ENCODE data around the gene ANKRD42. TPM values are rescaled to one million over a fixed set of nuclear protein-coding genes. Genes with fewer than 3 reads are reported as not detected.
"Not testable (repeated sequence)": the region's sequence is repeated elsewhere in the genome, so short reads cannot be mapped to it uniquely, and the experiment has no call there.

The ANKRD42 gene
- total and polyA plus RNA-seq, 9 donors = 2.7 to 5.6 (median 3.7) TPM

DNA sequence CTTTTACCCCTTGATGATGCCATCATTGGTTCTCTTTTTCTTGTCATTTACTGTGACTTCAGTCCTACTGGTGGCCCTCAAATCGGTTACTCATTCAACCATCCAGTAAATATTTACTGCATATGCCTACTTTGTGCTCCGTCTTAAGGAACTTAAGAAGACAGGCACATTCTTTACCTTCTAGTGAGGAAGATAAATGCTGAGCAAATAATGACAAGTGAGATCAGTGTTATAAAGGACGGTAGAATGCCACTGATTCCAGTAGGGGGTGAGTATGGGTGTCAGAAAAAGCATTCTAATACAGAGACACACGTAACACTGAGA lies 1.6 kb downstream of the ANKRD42 start:
- no peaks in the 10 kb centered on the region for H3K9me3 ChIP-seq (replicated peaks; ENCODE audit: control insufficient read depth, low read depth, low read length)
- peaks cover 12% of the 10 kb centered on the region for H3K4me1 ChIP-seq (ENCODE audit: control insufficient read depth, insufficient read depth, low read length)
- H3K27me3 ChIP-seq (ENCODE audit: control insufficient read depth, insufficient read depth, low read length) = no peaks in the 10 kb centered on the region
- H3K4me3 ChIP-seq (ENCODE audit: low read length) = peak overlapping the region; percentile 98
- DNase-seq = no peak
- no peak overlapping the region for H3K27ac ChIP-seq (ENCODE audit: low read length)
- peaks cover 17% of the 10 kb centered on the region for H3K36me3 ChIP-seq (ENCODE audit: control insufficient read depth, insufficient read depth, low read length)
- no CpG with 5 or more reads among the region's 4 CpGs for WGBS (ENCODE audit: insufficient coverage)

DNA sequence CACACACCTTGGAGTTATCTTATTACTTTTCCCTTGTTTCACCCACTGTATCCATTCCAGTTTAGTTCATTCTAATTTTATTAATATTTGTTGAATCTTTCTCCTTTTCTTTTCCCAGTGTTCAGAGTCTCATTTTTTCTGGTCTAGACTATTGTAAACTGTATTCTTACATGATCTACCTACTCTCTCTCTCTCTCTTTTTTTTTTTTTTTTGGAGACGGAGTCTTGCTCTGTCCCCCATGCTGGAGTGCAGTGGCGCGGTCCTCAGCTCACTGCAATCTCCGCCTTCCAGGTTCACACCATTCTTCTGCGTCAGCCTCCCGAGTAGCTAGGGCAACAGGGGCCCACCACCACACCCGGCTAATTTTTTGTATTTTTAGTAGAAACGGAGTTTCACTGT lies 2.1 kb downstream of the ANKRD42 start:
- Histone ChIP-seq H3K27me3 (ENCODE audit: control insufficient read depth, insufficient read depth, low read length) (no peaks in the 10 kb centered on the region), H3K27ac (ENCODE audit: low read length) (no peak overlapping the region), H3K4me3 (ENCODE audit: low read length) (no peak overlapping the region), H3K36me3 (ENCODE audit: control insufficient read depth, insufficient read depth, low read length) (peaks cover 14% of the 10 kb centered on the region), H3K4me1 (ENCODE audit: control insufficient read depth, insufficient read depth, low read length) (peaks cover 12% of the 10 kb centered on the region), H3K9me3 (replicated peaks; ENCODE audit: control insufficient read depth, low read depth, low read length) (no peaks in the 10 kb centered on the region)
- WGBS (ENCODE audit: insufficient coverage) = 93% methylated on average over 2 of the region's 8 CpGs
- no peak for DNase-seq

DNA sequence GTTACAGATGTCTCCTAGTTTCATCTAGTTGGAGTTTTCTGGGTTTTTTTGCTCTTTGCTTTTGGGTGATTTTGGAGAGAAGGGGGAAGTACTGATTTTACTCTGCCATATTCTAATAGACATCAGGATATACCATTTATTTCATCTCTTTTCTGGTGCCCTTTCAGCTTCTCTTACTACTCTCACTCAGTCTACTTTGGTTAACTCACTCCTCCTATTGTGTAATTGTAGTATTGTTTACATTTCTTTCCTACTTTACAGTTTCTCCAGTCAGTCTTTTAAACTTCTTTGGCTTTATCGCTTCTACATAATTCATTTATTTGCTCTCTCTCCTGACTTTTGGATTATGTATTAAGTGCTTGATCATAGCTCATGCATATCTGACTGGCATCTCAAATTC lies 6.5 kb downstream of the ANKRD42 start:
- Histone ChIP-seq H3K27me3 (ENCODE audit: control insufficient read depth, insufficient read depth, low read length) (no peaks in the 10 kb centered on the region), H3K36me3 (ENCODE audit: control insufficient read depth, insufficient read depth, low read length) (no peaks in the 10 kb centered on the region), H3K4me1 (ENCODE audit: control insufficient read depth, insufficient read depth, low read length) (peaks cover under 1% of the 10 kb centered on the region), H3K4me3 (ENCODE audit: low read length) (no peak overlapping the region), H3K27ac (ENCODE audit: low read length) (no peak overlapping the region), H3K9me3 (replicated peaks; ENCODE audit: control insufficient read depth, low read depth, low read length) (no peaks in the 10 kb centered on the region)
- no CpG with 5 or more reads among the region's 1 CpG for WGBS (ENCODE audit: insufficient coverage)
- no peak for DNase-seq

DNA sequence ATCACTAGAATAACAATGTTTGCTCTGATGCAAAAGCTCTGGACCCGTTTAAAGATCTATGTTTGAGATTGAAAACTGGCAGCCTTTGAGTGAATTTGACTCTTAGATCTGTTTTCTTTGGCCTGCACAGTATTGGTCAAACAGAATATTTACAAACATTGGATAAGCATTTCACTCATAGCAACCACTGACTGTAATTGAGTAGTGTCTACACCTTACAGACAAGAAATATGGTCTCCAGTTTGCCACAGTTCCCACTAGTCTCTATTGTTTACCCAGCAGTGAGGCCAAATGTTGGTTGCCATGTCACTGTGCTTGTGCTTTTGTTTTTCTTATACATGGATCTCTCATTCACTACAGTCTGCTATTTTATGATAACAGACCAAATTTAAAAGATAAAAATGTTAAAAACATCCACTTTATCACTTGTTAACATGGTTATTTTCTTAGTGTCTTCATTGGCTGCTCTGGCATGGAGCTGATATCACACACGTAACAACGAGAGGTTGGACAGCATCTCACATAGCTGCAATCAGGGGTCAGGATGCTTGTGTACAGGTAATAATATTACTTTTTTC lies 12.2 kb downstream of the ANKRD42 start:
- Histone ChIP-seq H3K4me1 (ENCODE audit: control insufficient read depth, insufficient read depth, low read length) (no peaks in the 10 kb centered on the region), H3K27ac (ENCODE audit: low read length) (no peak overlapping the region), H3K4me3 (ENCODE audit: low read length) (no peak overlapping the region), H3K27me3 (ENCODE audit: control insufficient read depth, insufficient read depth, low read length) (no peaks in the 10 kb centered on the region), H3K9me3 (replicated peaks; ENCODE audit: control insufficient read depth, low read depth, low read length) (no peaks in the 10 kb centered on the region), H3K36me3 (ENCODE audit: control insufficient read depth, insufficient read depth, low read length) (no peaks in the 10 kb centered on the region)
- no CpG with 5 or more reads among the region's 3 CpGs for WGBS (ENCODE audit: insufficient coverage)
- DNase-seq = no peak

DNA sequence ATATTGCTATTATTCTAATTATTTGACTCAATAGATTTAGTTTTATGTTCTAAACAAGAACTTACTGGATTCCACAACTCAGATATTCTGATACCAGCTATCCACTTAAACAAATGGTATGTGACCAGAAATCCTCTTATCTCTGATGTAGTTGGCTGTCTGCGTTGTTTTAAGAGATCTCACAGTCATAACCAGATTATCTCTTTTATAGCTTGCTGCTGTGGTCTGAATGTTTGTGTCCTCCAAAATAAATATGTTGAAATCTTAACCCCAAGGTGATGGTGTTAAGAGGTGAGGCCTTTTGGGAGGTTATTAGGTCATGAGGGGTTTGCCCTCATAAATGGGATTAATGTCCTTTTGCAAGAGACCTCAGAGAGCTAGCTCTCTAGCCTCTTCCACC lies 12.7 kb downstream of the ANKRD42 start:
- H3K36me3 ChIP-seq (ENCODE audit: control insufficient read depth, insufficient read depth, low read length) = peaks cover 2% of the 10 kb centered on the region
- H3K9me3 ChIP-seq (replicated peaks; ENCODE audit: control insufficient read depth, low read depth, low read length) = no peaks in the 10 kb centered on the region
- H3K4me3 ChIP-seq (ENCODE audit: low read length) = no peak overlapping the region
- DNase-seq = no peak
- no peaks in the 10 kb centered on the region for H3K27me3 ChIP-seq (ENCODE audit: control insufficient read depth, insufficient read depth, low read length)
- H3K27ac ChIP-seq (ENCODE audit: low read length) = no peak overlapping the region
- no CpG with 5 or more reads among the region's 1 CpG for WGBS (ENCODE audit: insufficient coverage)
- no peaks in the 10 kb centered on the region for H3K4me1 ChIP-seq (ENCODE audit: control insufficient read depth, insufficient read depth, low read length)

DNA sequence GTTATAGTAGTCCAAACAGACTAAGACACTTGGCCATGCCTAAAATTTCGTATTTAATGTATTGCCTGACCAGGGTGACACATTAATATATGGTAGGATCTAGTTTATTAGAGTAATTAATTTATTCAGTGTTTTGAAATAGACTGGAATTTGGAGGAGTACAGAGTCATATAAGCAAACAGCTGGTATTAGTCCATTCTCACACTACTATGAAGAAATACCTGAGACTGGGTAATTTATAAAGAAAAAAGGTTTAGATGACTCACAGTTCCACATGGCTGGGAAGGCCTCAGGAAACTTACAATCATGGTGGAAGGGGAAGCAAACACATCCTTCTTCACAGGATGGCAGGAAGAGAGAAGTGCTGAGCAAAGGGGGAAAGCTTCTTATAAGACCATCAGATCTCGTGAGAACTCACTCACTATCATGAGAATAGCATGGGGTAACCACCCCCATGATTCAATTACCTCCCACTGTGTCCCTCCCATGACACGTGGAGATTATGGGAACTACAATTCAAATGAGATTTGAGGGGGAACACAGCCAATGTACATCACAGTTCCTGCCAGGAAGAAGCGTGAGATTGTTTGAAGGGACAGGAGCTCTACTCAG lies 13.4 kb downstream of the ANKRD42 start:
- DNase-seq; H3K36me3 ChIP-seq (ENCODE audit: control insufficient read depth, insufficient read depth, low read length); H3K27ac ChIP-seq (ENCODE audit: low read length); H3K4me3 ChIP-seq (ENCODE audit: low read length); H3K9me3 ChIP-seq (replicated peaks; ENCODE audit: control insufficient read depth, low read depth, low read length); H3K27me3 ChIP-seq (ENCODE audit: control insufficient read depth, insufficient read depth, low read length); H3K4me1 ChIP-seq (ENCODE audit: control insufficient read depth, insufficient read depth, low read length): not testable (repeated sequence)
- WGBS (ENCODE audit: insufficient coverage) = no CpG with 5 or more reads among the region's 4 CpGs

DNA sequence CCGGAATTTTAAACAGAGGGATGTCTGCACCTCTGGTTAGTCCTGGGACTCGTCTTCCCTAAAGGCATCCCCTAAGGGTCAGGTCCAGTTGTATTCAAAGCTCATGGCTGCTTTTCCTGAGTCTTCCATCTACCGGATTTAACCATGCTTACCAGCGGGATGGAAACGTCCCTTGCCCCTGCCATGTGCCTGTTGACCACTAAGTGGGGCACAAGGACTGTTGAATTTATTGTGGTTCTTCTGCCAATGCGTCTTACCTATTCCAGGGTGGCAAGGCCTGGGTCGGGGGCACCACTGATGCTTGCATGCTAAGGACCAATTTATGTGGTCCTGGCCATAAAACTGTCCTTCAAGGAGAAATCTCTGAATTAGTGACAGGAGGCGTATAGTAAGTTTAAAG lies 25.6 kb downstream of the ANKRD42 start:
- Histone ChIP-seq H3K9me3 (replicated peaks; ENCODE audit: control insufficient read depth, low read depth, low read length) (no peaks in the 10 kb centered on the region), H3K4me3 (ENCODE audit: low read length) (no peak overlapping the region), H3K36me3 (ENCODE audit: control insufficient read depth, insufficient read depth, low read length) (no peaks in the 10 kb centered on the region), H3K27me3 (ENCODE audit: control insufficient read depth, insufficient read depth, low read length) (no peaks in the 10 kb centered on the region), H3K4me1 (ENCODE audit: control insufficient read depth, insufficient read depth, low read length) (no peaks in the 10 kb centered on the region), H3K27ac (ENCODE audit: low read length) (no peak overlapping the region)
- DNase-seq = no peak
- 55% methylated on average over 7 of the region's 8 CpGs for WGBS (ENCODE audit: insufficient coverage)

DNA sequence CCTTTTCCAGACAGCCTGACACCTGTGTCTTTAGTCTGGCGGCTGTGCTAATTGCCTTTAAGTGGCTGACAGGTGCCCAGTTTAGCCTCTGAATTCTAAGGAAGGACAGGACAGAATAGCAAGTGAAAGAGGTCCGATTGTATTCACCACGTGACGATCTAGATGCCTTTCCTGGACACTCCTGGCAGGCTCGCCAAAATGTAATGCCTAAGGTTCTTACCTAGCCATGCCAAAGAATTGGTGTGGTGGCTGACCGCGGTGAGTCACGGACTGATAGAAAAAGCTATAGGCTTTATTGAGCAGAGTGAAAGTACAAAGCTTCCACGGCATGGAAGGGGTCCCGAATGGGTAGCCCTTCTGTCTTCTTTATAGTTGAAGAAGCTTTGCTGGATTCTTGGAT lies 26.7 kb downstream of the ANKRD42 start:
- Histone ChIP-seq H3K4me3 (ENCODE audit: low read length) (no peak overlapping the region), H3K27me3 (ENCODE audit: control insufficient read depth, insufficient read depth, low read length) (no peaks in the 10 kb centered on the region), H3K4me1 (ENCODE audit: control insufficient read depth, insufficient read depth, low read length) (no peaks in the 10 kb centered on the region), H3K9me3 (replicated peaks; ENCODE audit: control insufficient read depth, low read depth, low read length) (no peaks in the 10 kb centered on the region), H3K36me3 (ENCODE audit: control insufficient read depth, insufficient read depth, low read length) (no peaks in the 10 kb centered on the region), H3K27ac (ENCODE audit: low read length) (no peak overlapping the region)
- WGBS (ENCODE audit: insufficient coverage) = 85% methylated on average over 7 of the region's 10 CpGs
- no peak for DNase-seq

DNA sequence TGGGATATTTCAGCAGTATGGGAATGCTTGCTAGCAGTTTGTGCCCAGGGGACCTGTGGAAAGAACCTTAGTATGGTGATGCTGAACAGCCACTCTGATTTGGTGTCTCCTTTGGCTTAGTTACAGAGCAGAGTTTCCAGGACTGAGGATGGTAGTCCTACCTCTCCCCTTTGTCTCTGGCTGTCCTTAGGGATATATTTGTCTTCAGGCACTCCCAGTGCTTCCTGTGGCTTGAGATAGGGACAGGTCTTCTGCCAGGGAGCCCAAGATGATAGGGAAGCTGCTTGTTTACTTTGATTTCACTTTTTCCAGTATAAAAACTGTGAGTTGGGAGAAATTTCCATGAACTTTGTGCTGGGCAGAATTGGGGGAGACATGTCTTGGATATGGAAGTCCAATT lies 28.2 kb downstream of the ANKRD42 start:
- Histone ChIP-seq H3K4me1 (ENCODE audit: control insufficient read depth, insufficient read depth, low read length) (no peaks in the 10 kb centered on the region), H3K9me3 (replicated peaks; ENCODE audit: control insufficient read depth, low read depth, low read length) (no peaks in the 10 kb centered on the region), H3K4me3 (ENCODE audit: low read length) (no peak overlapping the region), H3K27me3 (ENCODE audit: control insufficient read depth, insufficient read depth, low read length) (no peaks in the 10 kb centered on the region), H3K36me3 (ENCODE audit: control insufficient read depth, insufficient read depth, low read length) (no peaks in the 10 kb centered on the region), H3K27ac (ENCODE audit: low read length) (no peak overlapping the region)
- DNase-seq = no peak

DNA sequence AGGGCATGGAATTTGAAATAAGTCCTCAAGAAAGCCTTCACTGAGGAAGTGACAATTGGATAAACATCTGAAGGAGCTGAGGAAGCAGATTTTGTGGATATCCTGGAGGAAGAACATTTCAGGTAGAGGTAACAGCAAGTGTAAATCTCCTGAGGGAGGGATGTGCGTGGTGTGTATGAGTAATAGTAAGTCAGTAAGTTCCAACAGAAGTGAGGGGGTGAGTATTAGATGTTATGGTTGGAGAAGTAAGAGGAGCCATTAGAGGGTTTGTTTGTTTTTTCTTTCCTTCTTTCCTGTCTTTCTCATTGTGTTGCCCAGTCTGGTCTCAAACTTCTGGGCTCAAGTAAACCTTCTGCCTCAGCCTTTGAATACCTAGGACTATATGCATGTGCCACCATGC lies 29.0 kb downstream of the ANKRD42 start:
- H3K27me3 ChIP-seq (ENCODE audit: control insufficient read depth, insufficient read depth, low read length) = no peaks in the 10 kb centered on the region
- H3K36me3 ChIP-seq (ENCODE audit: control insufficient read depth, insufficient read depth, low read length) = no peaks in the 10 kb centered on the region
- H3K9me3 ChIP-seq (replicated peaks; ENCODE audit: control insufficient read depth, low read depth, low read length) = no peaks in the 10 kb centered on the region
- no peak overlapping the region for H3K27ac ChIP-seq (ENCODE audit: low read length)
- H3K4me3 ChIP-seq (ENCODE audit: low read length) = no peak overlapping the region
- H3K4me1 ChIP-seq (ENCODE audit: control insufficient read depth, insufficient read depth, low read length) = no peaks in the 10 kb centered on the region
- no peak for DNase-seq
- WGBS (ENCODE audit: insufficient coverage) = 57% methylated on average over 1 of the region's 1 CpG

DNA sequence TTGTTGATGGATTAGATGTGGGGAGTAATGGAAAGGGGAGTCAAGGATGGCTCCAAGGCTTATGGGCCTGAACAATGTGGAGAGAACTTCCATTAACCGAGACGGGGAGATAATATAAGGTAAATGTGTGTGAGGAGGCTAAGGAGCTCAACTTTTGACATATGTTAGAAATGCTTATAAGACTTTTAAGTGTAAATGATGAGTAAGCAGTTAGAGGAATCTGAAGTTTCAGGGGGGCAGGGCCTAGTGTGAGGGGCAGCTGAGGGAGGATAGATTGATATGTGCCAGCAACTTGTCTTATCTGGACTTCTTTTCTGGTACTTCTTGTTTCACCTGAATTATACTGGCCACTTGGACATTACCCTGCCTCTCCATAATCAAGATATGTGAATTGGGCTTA lies 29.9 kb downstream of the ANKRD42 start:
- Histone ChIP-seq H3K4me3 (ENCODE audit: low read length) (no peak overlapping the region), H3K36me3 (ENCODE audit: control insufficient read depth, insufficient read depth, low read length) (no peaks in the 10 kb centered on the region), H3K4me1 (ENCODE audit: control insufficient read depth, insufficient read depth, low read length) (no peaks in the 10 kb centered on the region), H3K9me3 (replicated peaks; ENCODE audit: control insufficient read depth, low read depth, low read length) (no peaks in the 10 kb centered on the region), H3K27me3 (ENCODE audit: control insufficient read depth, insufficient read depth, low read length) (no peaks in the 10 kb centered on the region), H3K27ac (ENCODE audit: low read length) (no peak overlapping the region)
- no peak for DNase-seq
- 80% methylated on average over 2 of the region's 2 CpGs for WGBS (ENCODE audit: insufficient coverage)
